ENCODE data around the gene NR1I3. TPM values are rescaled to one million over a fixed set of nuclear protein-coding genes. Genes with fewer than 3 reads are reported as not detected.

Gene NR1I3
- total RNA-seq, 2 experiments from 2014 or later: not detected

DNA sequence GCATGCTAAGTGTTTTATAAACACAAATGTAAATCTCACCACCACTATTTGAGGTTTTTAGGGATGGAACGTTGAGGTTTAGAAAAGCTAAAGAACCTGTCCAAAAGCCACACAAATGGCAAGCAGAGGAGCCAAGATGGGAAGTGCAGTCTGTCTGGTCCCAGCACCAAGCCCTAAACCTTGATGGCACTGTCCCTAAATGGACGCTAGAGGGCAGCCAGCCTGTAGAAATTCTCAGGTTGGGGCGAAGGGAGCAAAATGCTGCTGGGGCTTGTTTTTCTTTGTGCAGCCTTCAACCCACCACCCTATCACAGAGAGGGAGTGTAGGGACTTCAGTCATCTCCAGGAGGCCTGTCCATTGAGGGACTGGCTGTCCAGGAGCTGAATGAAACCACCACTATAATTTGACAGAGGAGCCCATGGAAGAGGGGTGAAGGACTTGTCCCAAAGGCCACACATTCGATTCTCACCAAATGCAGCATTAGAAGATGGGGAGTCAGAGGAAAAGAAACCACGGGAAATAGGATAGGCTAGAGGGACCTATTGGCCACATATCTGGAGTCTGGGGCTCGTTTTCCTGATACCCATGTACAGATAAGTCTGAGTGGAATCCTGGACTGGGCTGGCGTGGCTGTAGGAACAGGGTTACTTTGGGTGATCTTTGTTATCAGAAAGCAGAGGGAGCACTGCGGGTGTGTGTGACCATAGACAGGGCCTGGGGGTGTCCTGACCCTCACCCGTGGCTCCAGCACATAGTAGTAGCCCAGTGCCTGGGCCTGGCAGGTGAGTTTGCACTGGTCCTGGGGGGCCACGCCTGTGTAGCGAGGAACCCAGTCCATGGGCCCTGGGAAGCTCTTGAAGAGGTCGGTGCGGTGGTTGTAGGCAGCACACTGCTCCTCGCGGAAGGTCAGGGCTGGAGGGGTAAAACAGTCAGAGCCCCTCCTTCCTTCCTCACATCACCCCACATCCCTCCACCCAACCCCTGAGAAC is 45.2 kb downstream of the NR1I3 start:
- Mint-ChIP-seq H3K9me3 (ENCODE audit: insufficient read depth) (no peaks in the 10 kb centered on the region), H3K27me3 (ENCODE audit: low read depth) (no peaks in the 10 kb centered on the region), H3K4me1 (ENCODE audit: low read depth) (peaks cover 57% of the 10 kb centered on the region), H3K4me3 (no peak overlapping the region), H3K27ac (peak overlapping the region; percentile 82), H3K36me3 (ENCODE audit: low read depth) (no peaks in the 10 kb centered on the region)
- DNase-seq (peak; percentile 82), ATAC-seq (peak; percentile 93)
- POLR2A ChIA-PET: interaction anchor here (1.7 to 4.2 kb wide), 4 partner anchors 9 to 27 kb away, joined by 4 to 38 read pairs (median 14); partner anchors contain the start of genes B4GALT3, NDUFS2 and PPOX
- CTCF ChIA-PET: interaction anchor here (0.7 to 5.2 kb wide), 23 partner anchors 11 to 215 kb away, joined by 3 to 72 read pairs (median 8); partner anchors contain the start of genes APOA2, B4GALT3, CFAP126 and NDUFS2

DNA sequence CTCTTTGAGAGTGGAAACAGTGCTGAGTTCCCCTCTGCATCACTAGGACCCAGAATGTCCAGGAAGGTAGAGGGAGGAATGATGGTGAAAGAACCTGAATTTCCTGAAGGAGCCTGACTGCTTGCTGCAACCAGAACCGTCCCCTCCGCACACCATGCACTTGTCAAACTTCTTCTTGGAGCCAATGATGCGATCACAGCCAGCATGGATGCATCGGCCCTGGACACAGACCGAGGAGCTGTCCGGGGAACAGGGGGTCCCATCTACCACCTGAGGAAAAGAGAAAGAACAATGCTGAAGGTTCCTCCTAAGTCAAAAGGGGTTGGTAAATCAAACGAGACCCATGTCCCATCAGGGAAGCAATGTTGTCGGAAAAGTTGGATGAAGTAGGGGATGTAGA is 46.0 kb downstream of the NR1I3 start:
- no peaks in the 10 kb centered on the region for H3K9me3 Mint-ChIP-seq (ENCODE audit: insufficient read depth)
- DNase-seq (no peak), ATAC-seq (no peak)
- no peaks in the 10 kb centered on the region for H3K36me3 Mint-ChIP-seq (ENCODE audit: low read depth)
- H3K27ac Mint-ChIP-seq: peak overlapping the region; percentile 40
- no peaks in the 10 kb centered on the region for H3K27me3 Mint-ChIP-seq (ENCODE audit: low read depth)
- no peak overlapping the region for H3K4me3 Mint-ChIP-seq
- ChIA-PET CTCF (interaction anchor here (0.7 to 5.2 kb wide), 25 partner anchors 11 to 216 kb away, joined by 3 to 72 read pairs (median 7); partner anchors contain the start of genes APOA2, B4GALT3, CFAP126 and NDUFS2), POLR2A (interaction anchor here (0.6 to 4.2 kb wide), 6 partner anchors 10 to 931 kb away, joined by 3 to 38 read pairs (median 9); partner anchors contain the start of genes B4GALT3, NDUFS2, PPOX and SDHC)
- peaks cover 58% of the 10 kb centered on the region for H3K4me1 Mint-ChIP-seq (ENCODE audit: low read depth)

DNA sequence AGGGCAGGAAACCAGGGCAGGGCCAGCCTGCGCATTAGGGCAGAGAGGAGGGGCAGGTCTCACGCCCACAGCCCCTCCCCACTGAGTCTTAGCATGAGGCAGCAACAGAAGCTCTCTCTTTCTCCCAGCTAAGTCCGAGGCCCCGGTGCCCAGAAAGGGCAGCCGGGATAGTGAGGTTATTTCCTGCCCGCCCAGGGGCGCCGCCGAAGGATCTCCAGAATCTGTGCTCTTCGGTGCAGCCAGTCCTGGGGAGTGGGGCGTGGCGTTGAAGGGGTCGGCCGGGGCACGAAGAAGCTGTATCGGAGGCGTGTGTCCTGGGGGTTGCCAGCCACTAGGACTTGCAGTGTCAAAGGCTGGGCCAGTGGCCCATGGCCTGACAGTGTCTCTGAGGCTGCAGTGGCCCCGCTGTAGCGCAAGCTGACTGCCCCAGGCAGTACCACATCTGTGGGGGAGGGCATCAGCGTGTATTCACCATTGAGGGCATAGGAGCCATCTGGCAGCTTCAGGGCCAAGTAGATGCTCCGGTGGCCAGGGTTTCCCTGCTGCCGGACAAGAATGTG is 47.0 kb downstream of the NR1I3 start:
- DNase-seq (no peak), ATAC-seq (no peak)
- ChIA-PET CTCF (interaction anchor here (0.8 to 5.2 kb wide), 16 partner anchors 10 to 191 kb away, joined by 3 to 72 read pairs (median 18); partner anchors contain the start of genes APOA2, B4GALT3, NDUFS2 and PPOX), POLR2A (interaction anchor here (0.5 to 4.2 kb wide), 8 partner anchors 9 to 930 kb away, joined by 3 to 38 read pairs (median 5); partner anchors contain the start of genes B4GALT3, NDUFS2, PPOX and SDHC)
- Mint-ChIP-seq H3K36me3 (ENCODE audit: low read depth) (no peaks in the 10 kb centered on the region), H3K9me3 (ENCODE audit: insufficient read depth) (no peaks in the 10 kb centered on the region), H3K4me1 (ENCODE audit: low read depth) (peaks cover 58% of the 10 kb centered on the region), H3K27me3 (ENCODE audit: low read depth) (no peaks in the 10 kb centered on the region), H3K4me3 (no peak overlapping the region), H3K27ac (no peak overlapping the region)

DNA sequence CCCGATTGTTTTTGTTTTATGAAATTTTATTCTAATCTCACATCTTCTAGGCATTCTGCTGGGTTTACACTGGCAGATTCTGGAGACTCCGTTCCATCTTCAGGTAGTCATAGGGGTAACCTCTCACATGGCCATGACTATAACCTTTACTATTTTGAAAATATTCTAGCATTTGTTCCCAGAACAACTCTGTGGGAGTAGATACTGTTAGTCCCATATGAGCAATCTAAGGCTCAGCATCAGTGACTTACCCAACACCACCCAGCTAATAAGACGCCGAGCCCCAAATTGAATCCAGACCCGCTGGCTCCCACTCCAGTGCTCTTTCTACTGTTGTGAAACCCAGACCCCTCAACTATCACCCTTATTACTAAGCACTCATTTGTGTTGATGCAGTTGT is 49.0 kb downstream of the NR1I3 start:
- DNase-seq (no peak), ATAC-seq (no peak)
- Mint-ChIP-seq H3K4me1 (ENCODE audit: low read depth) (peaks cover 59% of the 10 kb centered on the region), H3K27me3 (ENCODE audit: low read depth) (no peaks in the 10 kb centered on the region), H3K9me3 (ENCODE audit: insufficient read depth) (no peaks in the 10 kb centered on the region), H3K36me3 (ENCODE audit: low read depth) (no peaks in the 10 kb centered on the region), H3K27ac (no peak overlapping the region), H3K4me3 (no peak overlapping the region)
- CTCF ChIA-PET: interaction anchor here (2.1 kb wide), 1 partner anchor 23 kb away, joined by 7 read pairs; the partner anchor contains the start of gene PPOX
- POLR2A ChIA-PET: interaction anchor here (1.5 to 1.6 kb wide), 2 partner anchors 13 to 23 kb away, joined by 3 read pairs; partner anchors contain the start of genes NDUFS2 and PPOX

DNA sequence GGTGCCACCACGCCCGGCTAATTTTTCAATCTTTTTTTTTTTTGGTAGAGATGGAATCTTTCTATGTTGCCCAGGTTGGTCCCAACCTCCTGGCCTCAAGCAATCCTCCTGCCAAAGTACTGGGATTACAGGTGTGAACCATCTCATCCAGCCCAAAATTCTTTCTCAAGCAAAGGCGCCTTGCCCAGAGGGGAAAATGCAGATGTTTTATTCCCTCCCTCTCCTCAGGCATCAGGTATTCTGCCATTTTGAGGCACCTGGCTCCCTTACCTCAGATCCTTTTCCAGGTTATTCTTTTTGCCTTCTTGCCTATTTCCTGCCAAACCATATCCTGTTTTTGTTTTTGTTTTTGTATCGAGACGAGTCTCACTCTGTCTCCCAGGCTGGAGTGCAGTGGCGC is 49.6 kb downstream of the NR1I3 start:
- DNase-seq: no peak
- H3K4me3 Mint-ChIP-seq: no peak overlapping the region
- no peak overlapping the region for H3K27ac Mint-ChIP-seq
- peaks cover 2% of the 10 kb centered on the region for H3K36me3 Mint-ChIP-seq (ENCODE audit: low read depth)
- no peaks in the 10 kb centered on the region for H3K9me3 Mint-ChIP-seq (ENCODE audit: insufficient read depth)
- CTCF ChIA-PET: interaction anchor here (2.1 kb wide), 1 partner anchor 22 kb away, joined by 7 read pairs; the partner anchor contains the start of gene PPOX
- POLR2A ChIA-PET: interaction anchor here (1.5 kb wide), 1 partner anchor 14 kb away, joined by 3 read pairs; the partner anchor contains the start of gene NDUFS2
- no peak for ATAC-seq
- H3K27me3 Mint-ChIP-seq (ENCODE audit: low read depth): no peaks in the 10 kb centered on the region
- H3K4me1 Mint-ChIP-seq (ENCODE audit: low read depth): peaks cover 66% of the 10 kb centered on the region

DNA sequence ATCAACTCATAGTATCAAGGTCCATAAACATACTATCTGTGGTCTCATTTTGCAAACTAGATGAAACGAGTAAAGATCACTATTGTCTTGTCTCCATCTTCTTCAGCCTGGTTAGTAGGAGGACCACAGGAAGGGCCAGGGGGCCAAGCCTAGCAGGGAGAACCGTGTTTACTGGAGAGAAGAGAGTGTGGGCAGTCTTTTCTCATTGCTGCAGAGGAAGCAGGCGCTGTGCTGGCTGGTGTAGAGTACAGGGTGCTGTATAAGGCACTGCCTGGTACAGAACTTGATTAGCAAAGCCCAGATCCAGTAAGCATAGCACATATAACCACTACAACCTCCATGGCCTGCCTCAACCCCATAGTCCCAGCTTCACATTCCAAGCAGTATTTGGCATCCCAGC is 50.7 kb downstream of the NR1I3 start:
- H3K27ac Mint-ChIP-seq: peak overlapping the region; percentile 91
- H3K27me3 Mint-ChIP-seq (ENCODE audit: low read depth): no peaks in the 10 kb centered on the region
- DNase-seq: no peak
- POLR2A ChIA-PET: interaction anchor here (1.0 to 1.7 kb wide), 3 partner anchors 10 to 19 kb away, joined by 4 to 13 read pairs (median 11); partner anchors contain the start of genes B4GALT3 and NDUFS2
- H3K9me3 Mint-ChIP-seq (ENCODE audit: insufficient read depth): no peaks in the 10 kb centered on the region
- peaks cover 5% of the 10 kb centered on the region for H3K36me3 Mint-ChIP-seq (ENCODE audit: low read depth)
- no peak for ATAC-seq
- H3K4me3 Mint-ChIP-seq: no peak overlapping the region
- peaks cover 66% of the 10 kb centered on the region for H3K4me1 Mint-ChIP-seq (ENCODE audit: low read depth)
- CTCF ChIA-PET: interaction anchor here (0.6 to 2.9 kb wide), 3 partner anchors 15 to 39 kb away, joined by 3 to 32 read pairs (median 25); partner anchors contain the start of genes PPOX and TOMM40L

DNA sequence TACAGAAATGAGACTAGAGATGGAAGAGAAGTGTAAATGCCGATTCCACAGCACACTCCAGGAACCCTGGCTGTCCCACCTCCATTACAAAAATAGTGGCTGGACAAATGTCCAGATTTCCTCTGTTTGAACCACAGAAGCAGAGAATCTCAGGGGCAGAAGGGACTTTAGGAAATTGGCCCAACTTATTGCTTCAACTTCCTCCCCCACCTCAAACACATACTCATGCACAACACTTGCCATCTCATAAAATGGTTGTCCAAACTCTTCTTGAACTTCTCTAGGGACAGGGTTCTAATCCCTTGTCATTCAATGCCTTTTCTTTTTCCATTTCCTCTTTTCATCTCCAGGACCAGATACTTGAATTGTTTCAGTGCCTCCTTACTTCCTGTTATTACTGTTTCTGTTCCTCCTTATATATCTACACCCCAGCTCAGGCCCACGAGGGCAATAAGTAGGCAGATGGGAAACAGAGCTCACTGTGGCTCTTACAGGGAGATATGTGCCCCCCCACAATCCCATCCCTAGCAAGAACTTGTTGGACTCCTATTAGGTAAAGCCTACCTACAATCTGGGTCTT is 52.2 kb downstream of the NR1I3 start:
- Mint-ChIP-seq H3K4me3 (peak overlapping the region; percentile 62), H3K9me3 (ENCODE audit: insufficient read depth) (no peaks in the 10 kb centered on the region), H3K27ac (peak overlapping the region; percentile 91), H3K36me3 (ENCODE audit: low read depth) (peaks cover 9% of the 10 kb centered on the region), H3K4me1 (ENCODE audit: low read depth) (peaks cover 74% of the 10 kb centered on the region), H3K27me3 (ENCODE audit: low read depth) (no peaks in the 10 kb centered on the region)
- ChIA-PET CTCF (interaction anchor here (0.8 to 2.9 kb wide), 12 partner anchors 9 to 201 kb away, joined by 3 to 32 read pairs (median 4); partner anchors contain the start of genes CFAP126, NDUFS2, PPOX and TOMM40L), POLR2A (interaction anchor here (0.7 to 2.2 kb wide), 10 partner anchors 9 to 85 kb away, joined by 3 to 14 read pairs (median 5); partner anchors contain the start of genes ADAMTS4, B4GALT3, NDUFS2 and PPOX)
- no peak for DNase-seq
- ATAC-seq: no peak

DNA sequence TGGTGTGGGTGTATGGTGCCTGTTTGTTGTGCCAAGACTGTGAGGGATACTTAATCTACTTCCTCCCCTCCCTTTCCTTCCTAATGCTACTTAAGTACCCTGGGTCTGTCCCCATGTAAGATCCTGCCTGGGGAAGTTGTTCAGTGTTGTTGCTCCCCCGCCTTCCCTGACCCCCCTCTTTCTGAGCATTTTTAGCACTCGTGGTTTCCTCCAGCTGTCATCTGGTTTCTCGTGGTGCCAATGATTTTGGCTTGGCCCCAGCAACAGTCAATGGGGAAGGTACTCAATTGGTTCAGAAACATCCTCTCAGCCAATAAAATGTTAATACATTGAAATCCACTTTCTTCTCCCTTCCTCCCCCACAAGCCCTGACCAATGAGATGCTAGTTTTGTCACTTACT is 52.7 kb downstream of the NR1I3 start:
- Mint-ChIP-seq H3K27ac (peak overlapping the region; percentile 91), H3K36me3 (ENCODE audit: low read depth) (peaks cover 9% of the 10 kb centered on the region), H3K4me3 (peak overlapping the region; percentile 62), H3K9me3 (ENCODE audit: insufficient read depth) (no peaks in the 10 kb centered on the region), H3K4me1 (ENCODE audit: low read depth) (peaks cover 79% of the 10 kb centered on the region), H3K27me3 (ENCODE audit: low read depth) (no peaks in the 10 kb centered on the region)
- ChIA-PET CTCF (interaction anchor here (0.8 to 2.9 kb wide), 9 partner anchors 9 to 202 kb away, joined by 3 to 32 read pairs (median 5); partner anchors contain the start of genes NDUFS2, PPOX and TOMM40L), POLR2A (interaction anchor here (0.7 to 2.2 kb wide), 10 partner anchors 8 to 85 kb away, joined by 3 to 14 read pairs (median 5); partner anchors contain the start of genes ADAMTS4, B4GALT3, NDUFS2 and PPOX)
- ATAC-seq (peak; percentile 83), DNase-seq (peak; percentile 90)

DNA sequence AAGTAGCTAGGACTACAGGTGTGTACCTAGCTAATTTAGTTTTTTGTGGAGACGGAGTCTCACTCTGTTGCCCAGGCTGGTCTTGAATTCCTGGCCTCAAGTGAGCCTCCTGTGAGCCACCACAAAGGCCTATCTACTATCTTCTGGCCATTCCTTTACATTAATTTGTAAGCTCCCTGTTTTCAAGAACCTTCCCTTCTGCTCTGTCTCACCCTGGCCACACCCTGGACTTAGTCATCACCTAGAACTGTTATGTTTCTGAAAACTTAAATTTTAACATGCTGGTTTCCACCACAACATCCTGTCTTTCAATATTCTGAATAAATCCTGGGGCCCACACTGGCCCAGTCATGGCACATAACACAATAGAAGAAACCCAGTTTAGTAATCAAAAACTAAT is 55.8 kb downstream of the NR1I3 start:
- Mint-ChIP-seq H3K4me3 (peak overlapping the region; percentile 47), H3K9me3 (ENCODE audit: insufficient read depth) (no peaks in the 10 kb centered on the region), H3K36me3 (ENCODE audit: low read depth) (peaks cover 9% of the 10 kb centered on the region), H3K27me3 (ENCODE audit: low read depth) (no peaks in the 10 kb centered on the region), H3K4me1 (ENCODE audit: low read depth) (peaks cover 76% of the 10 kb centered on the region), H3K27ac (peak overlapping the region; percentile 93)
- CTCF ChIA-PET: interaction anchor here (0.9 to 5.5 kb wide), 17 partner anchors 9 to 201 kb away, joined by 3 to 70 read pairs (median 6); partner anchors contain the start of genes ADAMTS4, APOA2, FCER1G and NDUFS2
- DNase-seq: peak; percentile 81
- POLR2A ChIA-PET: interaction anchor here (0.6 to 2.7 kb wide), 15 partner anchors 10 to 349 kb away, joined by 3 to 40 read pairs (median 5); partner anchors contain the start of genes ARHGAP30, DEDD, NDUFS2 and PFDN2
- peak; percentile 62 for ATAC-seq

DNA sequence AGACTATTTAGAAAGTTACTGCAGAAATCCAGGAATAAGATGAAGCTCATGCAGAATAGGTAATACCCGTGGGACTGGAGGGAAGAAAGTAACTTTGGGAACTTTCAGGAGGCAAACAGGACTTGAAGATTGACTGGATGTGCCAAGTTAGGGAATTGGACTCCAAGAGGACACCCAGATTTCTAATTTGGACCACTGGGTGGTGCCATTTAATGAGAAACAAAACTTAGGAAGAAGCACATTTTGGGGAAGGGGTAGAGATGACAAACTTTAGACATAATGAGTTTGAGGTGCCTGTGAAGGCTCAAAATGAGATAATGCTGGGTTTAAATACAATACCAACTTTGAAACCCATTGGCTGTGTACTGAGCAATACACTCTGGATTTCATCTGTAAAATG is 57.4 kb downstream of the NR1I3 start:
- DNase-seq (no peak), ATAC-seq (no peak)
- Mint-ChIP-seq H3K4me3 (no peak overlapping the region), H3K27ac (peak overlapping the region; percentile 77), H3K9me3 (ENCODE audit: insufficient read depth) (no peaks in the 10 kb centered on the region), H3K36me3 (ENCODE audit: low read depth) (peaks cover 15% of the 10 kb centered on the region), H3K27me3 (ENCODE audit: low read depth) (no peaks in the 10 kb centered on the region), H3K4me1 (ENCODE audit: low read depth) (peaks cover 70% of the 10 kb centered on the region)
- CTCF ChIA-PET: interaction anchor here (1.2 to 5.5 kb wide), 11 partner anchors 10 to 201 kb away, joined by 3 to 70 read pairs (median 15); partner anchors contain the start of genes ADAMTS4, ARHGAP30, NDUFS2 and PPOX
- POLR2A ChIA-PET: interaction anchor here (0.8 to 2.7 kb wide), 5 partner anchors 10 to 62 kb away, joined by 4 to 9 read pairs (median 5); partner anchors contain the start of genes NDUFS2, NIT1, PFDN2 and PPOX

Measured in activated CD8-positive, alpha-beta T cell treated with anti-CD3 and anti-CD28 coated beads, Interleukin-2, amount 10 ng/mL, durations not matched to agents 7 days and 5 days (primary cell).